ENCODE measurements around the gene UBR1.

UBR1 gene

DNA sequence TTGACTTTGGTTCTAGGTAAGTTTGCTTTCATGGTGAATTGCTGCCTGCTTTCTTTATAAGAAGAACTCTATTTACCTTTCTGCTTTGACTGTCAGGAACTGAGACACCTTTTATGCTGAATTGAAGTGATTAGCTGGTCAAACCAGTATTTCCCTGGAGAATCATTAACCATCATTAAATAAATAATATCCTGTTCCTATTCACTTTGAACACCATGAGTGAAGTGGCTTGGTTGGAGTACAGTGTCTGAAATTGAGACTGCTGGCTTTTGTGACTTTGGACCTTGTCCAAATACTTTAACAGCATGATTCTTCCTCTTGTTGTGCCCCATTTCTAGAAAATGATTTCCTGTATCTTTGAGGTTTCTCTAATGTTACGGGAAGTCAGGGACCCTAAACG is 21.9 kb upstream of the UBR1 start:
- DNase-seq (ENCODE audit: low read depth), result no peak
- no peak overlapping the region for H3K4me3 ChIP-seq (replicated peaks; ENCODE audit: low read depth, low read length)
- TF ChIP-seq, protein P1, sequence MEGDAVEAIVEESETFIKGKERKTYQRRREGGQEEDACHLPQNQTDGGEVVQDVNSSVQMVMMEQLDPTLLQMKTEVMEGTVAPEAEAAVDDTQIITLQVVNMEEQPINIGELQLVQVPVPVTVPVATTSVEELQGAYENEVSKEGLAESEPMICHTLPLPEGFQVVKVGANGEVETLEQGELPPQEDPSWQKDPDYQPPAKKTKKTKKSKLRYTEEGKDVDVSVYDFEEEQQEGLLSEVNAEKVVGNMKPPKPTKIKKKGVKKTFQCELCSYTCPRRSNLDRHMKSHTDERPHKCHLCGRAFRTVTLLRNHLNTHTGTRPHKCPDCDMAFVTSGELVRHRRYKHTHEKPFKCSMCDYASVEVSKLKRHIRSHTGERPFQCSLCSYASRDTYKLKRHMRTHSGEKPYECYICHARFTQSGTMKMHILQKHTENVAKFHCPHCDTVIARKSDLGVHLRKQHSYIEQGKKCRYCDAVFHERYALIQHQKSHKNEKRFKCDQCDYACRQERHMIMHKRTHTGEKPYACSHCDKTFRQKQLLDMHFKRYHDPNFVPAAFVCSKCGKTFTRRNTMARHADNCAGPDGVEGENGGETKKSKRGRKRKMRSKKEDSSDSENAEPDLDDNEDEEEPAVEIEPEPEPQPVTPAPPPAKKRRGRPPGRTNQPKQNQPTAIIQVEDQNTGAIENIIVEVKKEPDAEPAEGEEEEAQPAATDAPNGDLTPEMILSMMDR (IDR thresholded peaks at IDR 0.05; ENCODE audit: low read length, missing control alignments), result no peak

DNA sequence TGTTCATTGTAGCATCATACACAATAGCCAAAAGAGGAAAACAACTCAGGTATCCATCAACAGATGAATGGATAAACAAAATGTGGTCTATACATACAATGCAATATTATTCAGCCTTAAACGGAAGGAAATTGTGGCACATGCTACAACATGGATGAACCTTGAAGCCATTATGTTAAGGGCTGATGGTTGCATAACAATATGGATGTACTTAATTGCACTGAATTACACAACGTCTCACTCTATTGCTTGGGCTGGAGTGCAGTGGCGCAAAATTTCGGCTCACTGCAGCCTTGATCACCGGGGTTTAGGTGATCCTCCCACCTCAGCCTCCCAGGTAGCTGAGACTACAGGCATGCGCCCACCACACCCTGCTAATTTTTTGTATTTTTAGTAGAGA is 20.5 kb upstream of the UBR1 start:
- no peak overlapping the region for H3K4me3 ChIP-seq (replicated peaks; ENCODE audit: low read depth, low read length)

DNA sequence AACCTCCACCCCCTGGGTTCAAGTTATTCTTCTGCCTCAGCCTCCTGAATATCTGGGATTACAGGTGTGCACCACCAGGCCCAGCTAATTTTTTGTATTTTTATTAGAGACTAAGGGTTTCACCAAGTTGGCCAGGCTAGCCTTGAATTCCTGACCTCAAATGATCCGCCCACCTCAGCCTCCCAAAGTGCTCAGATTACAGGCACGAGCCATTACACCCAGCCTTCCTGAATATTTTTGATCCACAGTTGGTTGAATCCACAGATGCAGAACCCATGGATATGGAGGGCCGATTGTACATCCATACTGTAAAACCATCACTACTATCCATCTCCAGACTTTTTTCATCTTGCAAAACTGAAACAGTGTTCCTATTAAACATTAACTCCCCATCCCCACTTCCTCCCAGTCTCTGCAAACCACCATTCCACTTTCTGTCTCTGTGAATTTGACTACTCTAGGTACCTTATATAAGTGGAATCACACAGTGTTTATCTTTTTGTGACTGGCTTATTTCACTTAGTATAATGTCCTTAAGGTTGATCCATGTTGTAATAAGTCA is 19.3 kb upstream of the UBR1 start:
- no peak for DNase-seq (ENCODE audit: low read depth)
- no peak overlapping the region for H3K4me3 ChIP-seq (replicated peaks; ENCODE audit: low read depth, low read length)
- TF ChIP-seq, protein P1 (IDR thresholded peaks at IDR 0.05; ENCODE audit: low read length, missing control alignments), result no peak

More for the DNA sequence above, 20.5 kb upstream of the UBR1 start:
- TF ChIP-seq, protein P1 (IDR thresholded peaks at IDR 0.05; ENCODE audit: low read length, missing control alignments), result no peak
- no peak for DNase-seq (ENCODE audit: low read depth)

DNA sequence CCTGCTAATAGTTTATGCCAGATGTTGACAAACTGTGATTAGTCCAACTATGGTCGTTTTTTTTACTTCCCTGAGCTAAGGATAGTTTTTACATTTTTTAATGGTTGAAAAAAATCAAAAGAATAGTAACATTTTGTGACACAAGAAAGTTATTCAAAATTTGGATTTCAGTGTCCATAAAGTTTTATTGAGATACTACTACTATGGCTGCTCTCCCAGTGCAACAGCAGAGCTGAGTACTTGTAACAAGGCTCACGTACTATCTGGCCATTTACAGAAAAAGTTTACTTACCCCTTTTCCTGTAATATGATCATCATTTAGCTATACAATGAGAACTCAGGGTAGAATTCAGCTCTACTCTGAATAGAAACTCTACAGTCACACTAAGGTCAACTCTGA is 16.0 kb upstream of the UBR1 start:
- no peak for DNase-seq (ENCODE audit: low read depth)
- no peak overlapping the region for H3K4me3 ChIP-seq (replicated peaks; ENCODE audit: low read depth, low read length)
- TF ChIP-seq, protein P1 (IDR thresholded peaks at IDR 0.05; ENCODE audit: low read length, missing control alignments), result no peak

DNA sequence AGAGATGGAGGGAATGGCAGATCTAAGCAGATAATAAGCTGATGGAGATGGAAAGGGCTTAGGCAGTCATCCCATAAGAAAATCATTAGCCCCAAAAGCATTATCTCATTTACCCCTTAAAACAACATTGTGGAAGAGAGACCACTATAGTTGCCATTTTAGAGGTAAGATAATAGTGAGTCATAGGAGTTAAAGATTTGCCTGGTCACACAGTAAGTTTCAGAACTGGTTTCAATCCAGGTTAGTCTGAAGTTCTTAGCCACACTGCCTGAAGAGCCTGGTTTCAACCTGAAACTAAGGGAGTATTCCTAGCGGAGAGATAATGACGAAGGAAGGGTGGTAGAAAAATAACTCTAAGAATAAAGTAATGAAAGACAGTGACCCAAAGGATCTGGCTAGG is 13.0 kb upstream of the UBR1 start:
- H3K4me3 ChIP-seq (replicated peaks; ENCODE audit: low read depth, low read length), result no peak overlapping the region
- no peak for DNase-seq (ENCODE audit: low read depth)
- TF ChIP-seq, protein P1 (IDR thresholded peaks at IDR 0.05; ENCODE audit: low read length, missing control alignments), result no peak

DNA sequence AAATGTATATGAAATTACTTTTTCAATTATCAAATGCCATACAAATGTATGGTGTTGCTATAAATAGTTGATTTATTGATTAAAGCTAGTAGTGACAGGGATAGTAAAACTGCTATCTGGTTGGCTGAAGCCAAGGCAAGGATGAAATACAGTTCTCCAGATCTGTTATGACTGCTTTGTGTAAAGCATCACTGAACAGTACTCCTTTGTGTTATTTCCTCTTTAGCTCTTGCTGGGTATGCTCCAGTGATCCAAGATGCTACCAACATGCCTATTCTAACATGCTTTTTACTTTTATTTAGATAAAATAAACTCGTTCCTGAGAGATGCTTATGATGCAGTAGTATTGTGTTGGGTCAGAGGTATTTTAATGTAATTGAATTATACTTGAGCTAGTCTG is 12.4 kb upstream of the UBR1 start:
- no peak for DNase-seq (ENCODE audit: low read depth)
- TF ChIP-seq, protein P1 (IDR thresholded peaks at IDR 0.05; ENCODE audit: low read length, missing control alignments), result no peak
- no peak overlapping the region for H3K4me3 ChIP-seq (replicated peaks; ENCODE audit: low read depth, low read length)

DNA sequence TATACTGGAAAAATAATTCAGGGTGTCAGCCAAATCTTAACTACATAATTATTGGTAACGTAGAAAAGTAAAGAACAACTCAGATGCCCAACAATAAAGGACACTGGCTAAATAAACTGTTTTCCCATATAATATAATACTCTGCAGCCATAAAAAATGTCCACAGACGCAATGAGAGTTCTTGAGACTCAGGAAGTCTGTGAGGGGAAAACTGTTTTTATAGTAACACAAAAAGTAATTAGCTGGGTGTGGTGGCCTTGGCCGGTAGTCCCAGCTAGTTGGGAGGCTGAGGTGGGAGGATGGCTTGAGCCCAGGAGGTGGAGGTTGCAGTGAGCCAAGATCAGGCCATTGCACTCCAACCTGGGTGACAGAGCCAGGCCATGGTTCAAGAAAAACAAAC is 5.5 kb upstream of the UBR1 start:
- TF ChIP-seq, protein P1 (IDR thresholded peaks at IDR 0.05; ENCODE audit: low read length, missing control alignments), result no peak
- H3K4me3 ChIP-seq (replicated peaks; ENCODE audit: low read depth, low read length), result no peak overlapping the region
- no peak for DNase-seq (ENCODE audit: low read depth)
